GM21423 (cell line): ENCODE data around the gene CPT1A.

Source experiments
- ATAC-seq: cut with Tn5 transposase; IDR thresholded peaks from one replicate; pipeline ENCODE4 v1.9.1; 2021; ENCODE audit warnings: mild to moderate bottlenecking, moderate library complexity; ENCODE audit not compliant: unreplicated experiment

Gene CPT1A

DNA sequence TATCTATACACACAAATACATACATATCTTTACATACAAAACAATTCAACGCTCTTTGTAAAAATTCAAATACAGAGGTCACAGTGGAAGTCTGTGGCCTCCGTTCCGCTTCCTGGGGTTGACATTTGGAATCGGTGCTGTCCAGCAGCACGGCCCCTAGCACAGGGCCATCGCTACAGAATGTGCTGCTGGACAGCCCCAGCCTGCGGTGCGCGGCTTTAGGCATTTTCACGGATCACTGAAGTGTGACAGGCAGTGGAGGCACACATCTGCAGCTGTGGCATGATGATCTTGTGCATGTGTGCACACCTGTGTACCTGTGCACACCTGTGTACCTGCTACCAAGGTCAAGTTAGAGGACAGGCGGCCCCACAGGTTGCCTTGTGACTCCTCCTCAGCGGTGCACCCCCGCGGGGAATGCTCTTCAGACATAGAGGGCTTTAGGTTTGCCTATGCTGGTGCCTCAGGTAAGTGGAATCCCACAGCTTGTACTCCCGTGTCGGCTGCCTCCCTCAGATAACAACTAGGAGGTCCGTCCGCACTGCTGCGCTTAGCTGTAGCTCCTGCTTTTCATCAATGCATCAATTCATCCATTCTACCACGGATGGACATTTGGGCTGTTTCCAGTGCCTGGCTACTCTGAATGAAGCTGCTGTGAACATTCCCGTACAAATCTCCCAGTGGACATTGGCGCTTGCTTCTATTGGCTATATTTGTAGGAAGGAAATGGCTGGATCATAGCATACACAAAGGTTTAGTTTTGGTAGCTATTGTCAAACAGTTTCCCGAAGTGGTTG is 127.5 kb downstream of the CPT1A start:
- ATAC-seq: no peak

DNA sequence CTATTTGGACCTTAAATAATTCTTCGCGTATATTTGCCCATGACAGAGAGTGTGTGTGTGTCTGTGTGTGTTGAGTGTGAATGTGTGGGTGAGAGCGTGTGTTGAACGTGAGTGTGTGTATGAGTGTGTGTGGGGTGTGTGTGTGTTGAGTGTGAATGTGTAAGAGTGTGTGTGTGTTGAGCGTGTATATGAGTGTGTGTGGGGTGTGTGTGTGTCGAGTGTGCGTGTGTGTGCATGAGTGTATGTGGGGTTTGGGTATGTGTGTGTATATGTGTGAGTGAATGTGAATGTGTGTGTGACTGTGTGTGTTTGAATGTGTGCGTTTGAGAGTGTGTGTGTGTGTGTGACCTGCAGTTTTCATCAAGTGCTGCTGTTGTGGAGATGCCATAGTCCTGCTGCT is 130.6 kb downstream of the CPT1A start:
- ATAC-seq: no peak

DNA sequence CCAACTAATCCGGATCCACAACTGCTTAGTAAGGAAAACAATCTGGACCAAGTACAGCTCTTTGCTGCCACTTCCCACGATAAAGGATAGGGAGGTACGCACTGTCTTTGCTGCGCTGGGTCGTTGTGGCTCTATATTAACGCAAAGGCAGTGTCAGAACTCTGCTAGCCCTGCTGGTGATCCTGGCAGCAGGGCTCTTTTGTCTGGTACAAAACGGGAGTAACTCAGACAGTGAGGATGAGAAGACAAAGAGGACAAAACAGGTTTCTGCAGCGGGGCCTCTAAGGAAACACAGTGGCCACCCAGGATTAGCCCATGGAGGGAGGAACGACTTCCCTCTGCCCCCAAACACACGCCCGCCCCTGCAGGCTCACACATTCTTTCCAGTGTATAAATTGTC is 131.3 kb downstream of the CPT1A start:
- no peak for ATAC-seq

DNA sequence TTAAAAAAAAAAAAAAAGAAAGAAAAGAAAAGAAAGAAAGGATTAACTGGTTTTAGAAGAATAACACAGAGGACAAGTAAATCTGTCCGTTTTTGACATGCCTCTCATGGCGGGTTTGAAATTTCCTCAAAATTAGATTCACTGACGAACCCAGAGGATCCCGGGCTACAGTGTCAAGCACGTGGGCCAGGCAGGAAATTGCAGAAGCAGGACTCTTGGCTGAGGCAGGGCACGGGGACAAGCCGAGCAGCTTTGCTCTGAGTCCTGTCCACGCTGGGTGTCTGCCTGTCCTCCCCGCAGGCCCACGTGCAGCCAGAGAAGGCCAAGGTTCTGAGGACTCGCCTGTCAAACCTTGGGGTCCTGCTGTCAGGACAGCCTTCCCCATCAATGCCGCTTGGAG is 132.7 kb downstream of the CPT1A start:
- ATAC-seq: no peak

DNA sequence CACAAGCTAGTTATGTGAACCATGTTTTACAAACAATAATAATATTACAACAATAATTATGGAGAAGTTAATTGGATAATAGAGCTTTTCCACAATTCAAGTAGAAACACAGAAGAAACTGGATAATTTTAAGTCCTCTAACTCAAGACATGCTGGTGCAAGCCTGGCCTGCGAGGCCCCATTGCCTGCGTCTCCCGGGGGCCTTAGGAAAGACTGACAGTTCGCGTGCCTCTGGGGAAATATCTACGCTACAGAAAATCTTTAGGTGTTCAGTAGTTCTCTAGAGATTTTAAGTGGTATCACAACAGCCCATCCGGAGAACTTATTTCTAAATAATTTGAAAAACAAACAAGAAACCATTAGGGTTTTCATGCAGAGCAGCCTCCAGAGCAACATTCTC is 134.2 kb downstream of the CPT1A start:
- no peak for ATAC-seq

DNA sequence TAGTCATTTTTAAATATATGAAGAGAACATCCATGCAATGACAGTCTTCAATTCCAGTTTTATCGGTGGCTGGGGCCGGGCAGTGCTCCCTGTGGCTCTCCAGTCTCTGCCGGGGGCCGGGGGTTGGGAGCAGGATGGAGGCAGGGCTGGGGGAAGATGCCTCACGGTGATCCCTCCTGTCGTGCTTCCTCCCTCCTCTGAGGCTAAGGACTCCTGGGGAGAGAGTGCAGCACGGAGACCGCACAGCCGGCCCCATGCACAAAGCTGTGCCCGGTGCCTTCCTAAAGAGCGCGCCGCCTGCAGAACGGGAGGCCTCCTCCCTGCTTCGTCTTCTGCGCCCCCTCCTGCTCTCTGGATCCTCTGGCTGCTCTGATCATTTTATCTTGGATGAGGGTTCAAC is 136.8 kb downstream of the CPT1A start:
- no peak for ATAC-seq
